T-helper 1 cell treated with Interleukin-12 subunit alpha and Interleukin-12 subunit beta and Interleukin-4 antibody, amounts not matched to agents 30 μg/mL and 1 μg/mL, for 36 hours (primary cell): ENCODE results near the gene LAD1.

ENCODE experiments used
- H3K27ac Mint-ChIP-seq: one replicate; pipeline ENCODE4 v1.8.0; 2021; ENCODE audit warnings: mild to moderate bottlenecking, mixed read lengths
- H3K27me3 Mint-ChIP-seq: one replicate; pipeline ENCODE4 v1.8.0; 2021; ENCODE audit warnings: low read depth, mixed read lengths
- H3K36me3 Mint-ChIP-seq: one replicate; pipeline ENCODE4 v1.8.0; 2021; ENCODE audit warnings: low read depth, mixed read lengths
- H3K4me1 Mint-ChIP-seq: one replicate; pipeline ENCODE4 v1.8.0; 2021; ENCODE audit warnings: low read depth, mixed read lengths
- H3K4me3 Mint-ChIP-seq: one replicate; pipeline ENCODE4 v1.8.0; 2021; ENCODE audit warnings: mild to moderate bottlenecking, moderate library complexity, mixed read lengths
- H3K9me3 Mint-ChIP-seq: one replicate; pipeline ENCODE4 v1.8.0; 2021; ENCODE audit warnings: mixed read lengths

LAD1 gene

DNA sequence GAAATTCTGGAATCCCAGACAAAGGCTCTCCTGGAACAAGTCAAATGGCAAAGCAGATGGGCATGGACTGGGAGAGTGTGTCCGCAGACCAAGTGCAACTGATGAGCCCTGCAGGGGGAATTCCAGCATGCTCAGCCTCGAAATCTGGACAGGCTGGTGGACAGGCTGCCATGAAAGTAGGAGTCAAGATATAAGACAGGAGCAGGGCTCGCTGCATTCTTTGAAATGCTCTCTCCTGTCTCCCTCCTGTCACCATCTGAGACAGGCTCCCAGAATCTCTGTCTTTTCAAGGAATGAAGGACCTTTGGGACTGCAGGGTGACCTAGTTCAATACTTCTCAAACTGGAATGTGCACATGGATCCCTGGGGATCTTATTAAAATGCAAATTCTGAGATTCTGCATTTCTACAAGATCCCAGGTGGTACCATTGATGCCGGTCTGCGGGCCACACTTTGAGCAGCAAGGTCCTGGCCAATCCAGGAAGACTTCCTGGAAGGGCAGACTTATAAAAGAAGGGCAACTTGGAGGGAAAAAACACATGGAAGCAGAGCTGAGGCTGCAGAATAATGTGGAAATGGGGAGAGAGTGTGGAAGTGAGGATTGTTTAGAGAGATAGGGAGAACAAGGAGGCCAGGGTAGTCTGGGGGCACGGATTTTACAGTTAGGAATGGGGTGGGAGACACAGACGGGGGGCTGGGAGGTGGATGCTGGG, 51.5 kb downstream of the LAD1 start:
- Mint-ChIP-seq H3K4me3 (no peak overlapping the region), H3K27ac (no peak overlapping the region), H3K27me3 (peaks cover 23% of the 10 kb centered on the region), H3K36me3 (no peaks in the 10 kb centered on the region), H3K4me1 (no peaks in the 10 kb centered on the region), H3K9me3 (no peaks in the 10 kb centered on the region)

DNA sequence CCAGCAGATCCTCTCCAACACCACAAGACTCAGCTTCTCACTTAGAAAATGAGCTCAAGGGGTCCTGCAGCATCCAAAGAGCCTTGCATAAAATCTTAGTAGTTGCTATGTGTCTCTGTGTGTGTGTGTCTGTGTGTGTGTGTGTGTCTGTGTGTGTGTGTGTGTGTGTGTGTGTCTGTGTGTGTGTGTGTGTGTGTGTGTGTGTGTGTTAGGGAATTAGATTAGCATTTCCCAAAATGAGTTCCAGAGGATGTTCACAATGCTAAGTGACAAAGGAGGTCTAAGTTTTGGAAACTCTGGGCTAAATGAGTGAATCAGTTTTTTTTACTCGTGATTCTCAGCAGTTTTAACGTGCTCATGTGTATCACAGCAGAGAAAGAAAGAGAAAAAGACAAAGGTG, 52.1 kb downstream of the LAD1 start:
- Mint-ChIP-seq H3K27me3 (peaks cover 23% of the 10 kb centered on the region), H3K9me3 (no peaks in the 10 kb centered on the region), H3K36me3 (no peaks in the 10 kb centered on the region), H3K4me1 (no peaks in the 10 kb centered on the region), H3K4me3 (no peak overlapping the region), H3K27ac (no peak overlapping the region)

DNA sequence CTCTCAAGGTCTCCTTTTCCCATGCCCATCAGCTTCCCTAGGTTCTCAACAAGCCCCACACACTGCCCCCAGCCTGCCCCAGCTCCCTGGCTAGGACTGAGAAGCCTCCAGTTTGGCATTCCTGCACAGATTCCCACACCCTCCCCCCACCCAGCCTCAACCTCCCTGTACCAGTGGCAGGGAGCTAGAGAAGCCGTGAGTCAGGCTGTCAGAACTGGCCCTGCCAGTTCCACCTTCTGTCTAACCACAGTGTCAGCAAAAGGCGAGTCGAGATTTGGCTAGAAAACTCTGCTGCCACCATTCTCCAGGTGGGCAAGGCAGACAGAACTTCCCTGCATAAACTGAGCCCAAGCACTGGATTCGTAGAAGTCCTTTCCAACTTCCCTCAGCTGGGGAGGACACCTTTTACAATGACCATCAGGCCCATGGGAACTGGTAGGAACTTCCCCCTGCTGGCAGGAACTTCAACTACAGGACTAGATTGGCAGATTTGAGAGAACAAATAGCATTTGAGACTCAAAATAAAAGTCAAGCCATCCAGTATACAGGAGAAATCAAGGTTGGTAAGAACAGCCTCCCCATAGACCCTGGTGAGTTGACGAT, 52.7 kb downstream of the LAD1 start:
- H3K9me3 Mint-ChIP-seq: no peaks in the 10 kb centered on the region
- H3K4me3 Mint-ChIP-seq: no peak overlapping the region
- no peak overlapping the region for H3K27ac Mint-ChIP-seq
- no peaks in the 10 kb centered on the region for H3K4me1 Mint-ChIP-seq
- H3K36me3 Mint-ChIP-seq: no peaks in the 10 kb centered on the region
- peaks cover 24% of the 10 kb centered on the region for H3K27me3 Mint-ChIP-seq

DNA sequence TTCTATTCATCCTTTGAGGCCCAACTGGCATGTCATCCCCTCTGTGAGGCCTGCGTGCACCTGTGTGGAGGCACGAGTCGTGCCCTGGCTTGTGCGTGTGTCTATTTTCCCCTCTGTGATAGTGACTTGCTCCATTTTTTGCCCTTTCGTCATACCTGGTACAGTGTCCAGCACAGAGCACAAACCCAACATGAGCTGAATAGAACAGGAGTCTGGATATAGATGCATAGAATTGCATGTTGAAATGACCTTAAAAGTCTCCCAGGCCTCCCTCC, 54.1 kb downstream of the LAD1 start:
- H3K27me3 Mint-ChIP-seq: peaks cover 22% of the 10 kb centered on the region
- no peaks in the 10 kb centered on the region for H3K9me3 Mint-ChIP-seq
- no peaks in the 10 kb centered on the region for H3K36me3 Mint-ChIP-seq
- H3K4me1 Mint-ChIP-seq: no peaks in the 10 kb centered on the region
- H3K4me3 Mint-ChIP-seq: no peak overlapping the region
- no peak overlapping the region for H3K27ac Mint-ChIP-seq

DNA sequence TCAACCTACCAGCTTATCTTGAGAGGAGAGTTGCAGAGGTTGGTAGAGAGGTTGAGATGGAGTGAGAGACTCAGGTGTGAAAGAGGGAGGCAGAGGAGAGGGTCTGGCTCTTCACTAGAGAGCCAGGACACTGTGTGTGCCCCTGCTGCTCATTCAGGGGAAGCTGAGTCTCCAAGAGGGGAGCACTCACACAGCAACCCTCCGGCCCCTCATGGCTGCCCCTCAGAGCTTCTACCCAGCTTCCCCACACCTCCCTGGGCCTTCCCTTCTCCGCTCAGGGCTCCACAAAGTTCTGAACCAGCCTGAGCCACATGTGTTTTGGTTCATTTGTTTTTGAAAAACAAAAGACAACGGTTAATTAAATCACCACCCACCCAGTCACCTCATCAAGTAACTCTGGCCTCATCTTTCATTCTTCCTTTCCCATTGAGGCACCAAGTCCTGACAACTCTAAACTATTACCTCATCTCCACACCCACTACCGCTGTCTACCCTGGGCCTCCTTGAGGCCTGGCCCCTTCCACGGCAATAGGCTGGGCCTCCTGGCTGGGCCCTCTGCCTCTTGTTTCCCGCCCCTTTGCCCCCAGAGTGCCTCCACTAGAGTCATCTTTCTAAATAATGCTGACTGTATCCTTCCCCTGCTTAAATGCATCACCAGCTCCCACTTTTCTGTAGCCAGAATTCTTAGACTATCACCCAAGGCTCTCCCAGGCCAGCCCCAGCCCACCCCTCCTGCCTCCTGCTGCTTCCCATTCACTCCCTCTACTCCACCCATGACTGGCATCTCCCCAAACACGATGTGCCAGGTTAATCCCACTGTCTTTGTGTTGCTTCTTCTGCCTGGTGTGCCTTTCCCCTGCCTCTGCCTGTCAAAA, 54.7 kb downstream of the LAD1 start:
- no peaks in the 10 kb centered on the region for H3K9me3 Mint-ChIP-seq
- no peak overlapping the region for H3K4me3 Mint-ChIP-seq

DNA sequence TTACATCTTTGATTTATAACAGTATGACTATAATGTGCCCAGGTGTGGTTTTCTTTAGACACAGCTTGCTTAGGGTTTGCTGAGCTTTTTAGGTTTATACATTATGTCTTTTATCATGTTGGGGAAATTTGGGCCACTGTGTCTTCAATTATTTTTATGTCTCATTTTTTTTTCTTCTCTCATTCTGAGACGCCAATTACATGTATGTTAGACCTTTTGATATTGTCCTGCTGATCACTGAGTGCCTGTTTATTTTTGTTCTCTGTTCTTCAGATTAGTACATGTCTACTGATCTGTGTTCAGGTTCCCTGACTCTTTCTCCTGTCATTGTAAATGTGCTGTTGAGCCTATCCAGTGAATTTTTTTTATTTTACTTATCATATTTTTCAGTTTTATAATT, 57.7 kb downstream of the LAD1 start:
- H3K27me3 Mint-ChIP-seq: peaks cover 14% of the 10 kb centered on the region
- H3K27ac Mint-ChIP-seq: no peak overlapping the region
- no peak overlapping the region for H3K4me3 Mint-ChIP-seq
- no peaks in the 10 kb centered on the region for H3K36me3 Mint-ChIP-seq
- no peaks in the 10 kb centered on the region for H3K4me1 Mint-ChIP-seq
- no peaks in the 10 kb centered on the region for H3K9me3 Mint-ChIP-seq

More for the DNA sequence above, 54.7 kb downstream of the LAD1 start:
- Mint-ChIP-seq H3K36me3 (no peaks in the 10 kb centered on the region), H3K27ac (no peak overlapping the region), H3K4me1 (no peaks in the 10 kb centered on the region), H3K27me3 (peaks cover 24% of the 10 kb centered on the region)

DNA sequence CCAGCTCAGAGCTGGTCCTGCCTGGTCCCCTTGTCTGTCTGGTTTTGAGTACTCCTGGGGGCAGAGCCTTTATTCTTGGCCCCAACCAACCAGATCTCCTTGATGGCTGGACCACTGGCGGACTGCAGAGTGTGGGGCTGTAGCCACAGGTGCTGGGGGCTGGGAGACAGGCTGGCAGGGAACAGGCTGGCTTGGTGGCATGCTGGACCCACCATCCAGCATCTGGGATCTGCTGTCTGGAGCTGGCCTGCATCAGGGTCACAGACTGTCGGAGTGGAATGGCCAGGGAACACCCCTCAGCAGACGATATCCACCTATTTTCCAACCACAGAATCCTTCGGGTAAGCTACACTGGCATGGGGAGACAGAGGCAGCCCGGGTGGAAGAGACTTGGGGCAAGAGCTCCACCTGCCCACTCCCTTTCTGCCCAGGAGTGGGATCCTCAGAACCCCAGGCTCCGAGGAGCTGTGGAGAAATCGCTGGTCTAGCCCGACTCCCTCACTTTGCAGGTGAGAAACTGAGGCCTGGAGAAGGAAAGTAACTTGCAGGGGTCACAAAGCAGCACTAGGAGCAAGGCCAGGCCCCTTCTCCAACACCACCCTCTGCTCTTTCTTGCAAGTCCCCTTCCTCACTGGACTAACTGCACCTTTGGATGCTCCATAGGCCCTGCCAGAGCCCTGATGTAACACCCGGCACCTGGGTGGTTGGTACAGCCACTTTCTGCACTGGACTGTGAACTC, 62.2 kb downstream of the LAD1 start:
- Mint-ChIP-seq H3K4me1 (no peaks in the 10 kb centered on the region), H3K36me3 (no peaks in the 10 kb centered on the region), H3K9me3 (no peaks in the 10 kb centered on the region), H3K27ac (no peak overlapping the region), H3K4me3 (no peak overlapping the region), H3K27me3 (peaks cover 14% of the 10 kb centered on the region)

DNA sequence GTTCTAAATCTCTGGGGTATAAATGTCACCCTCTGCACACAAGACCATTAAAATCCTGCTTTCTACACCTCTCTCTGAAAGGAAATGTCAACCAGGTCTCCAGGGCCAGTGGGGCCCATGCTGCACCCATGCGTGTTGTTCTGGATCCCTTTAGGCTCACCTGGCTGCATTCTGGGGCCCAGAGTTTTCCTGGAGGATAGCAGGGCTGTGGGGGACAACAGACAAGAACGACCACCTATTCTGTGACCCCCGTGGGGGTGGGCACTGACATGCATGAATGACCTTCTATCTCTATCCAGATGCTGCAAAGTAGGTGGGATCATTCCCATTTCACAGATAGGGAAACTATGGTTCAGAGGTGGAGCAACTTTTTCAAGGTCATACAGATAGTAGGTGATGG, 63.2 kb downstream of the LAD1 start:
- peaks cover 8% of the 10 kb centered on the region for H3K27me3 Mint-ChIP-seq
- H3K4me1 Mint-ChIP-seq: no peaks in the 10 kb centered on the region
- no peaks in the 10 kb centered on the region for H3K36me3 Mint-ChIP-seq
- H3K9me3 Mint-ChIP-seq: no peaks in the 10 kb centered on the region
- no peak overlapping the region for H3K27ac Mint-ChIP-seq
- no peak overlapping the region for H3K4me3 Mint-ChIP-seq

DNA sequence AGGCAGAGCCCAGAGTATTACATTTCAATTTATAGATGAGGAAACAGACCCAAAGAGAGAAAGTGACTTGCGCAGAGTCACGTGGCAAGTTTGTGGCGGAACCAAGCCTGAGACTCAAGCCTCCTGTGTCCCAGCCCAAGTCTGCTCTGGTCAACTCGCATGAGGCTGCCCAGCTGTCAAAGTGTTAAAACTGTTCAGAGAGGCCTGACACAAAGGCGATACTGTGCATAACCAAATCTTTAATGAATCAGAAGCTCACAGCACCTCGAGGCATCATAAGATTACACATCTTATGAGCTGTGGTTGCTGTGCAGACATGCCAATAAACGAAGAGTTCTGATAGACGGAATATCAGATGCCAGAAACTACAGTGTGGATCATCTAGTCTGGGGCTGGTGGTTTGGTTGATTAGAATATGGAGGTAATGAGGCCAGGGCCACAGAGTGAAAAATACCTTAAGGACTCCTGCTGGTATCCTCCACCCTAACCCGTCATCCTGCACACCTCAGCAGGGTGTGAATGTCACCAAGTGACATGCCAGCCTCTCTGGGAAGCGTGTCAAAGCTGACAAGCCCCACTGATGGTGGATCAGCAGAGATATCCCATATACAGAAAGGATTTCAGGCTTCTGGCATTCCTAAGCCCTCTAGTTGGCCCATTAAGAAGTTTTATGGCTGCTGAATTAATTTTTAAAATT, 63.8 kb downstream of the LAD1 start:
- H3K27me3 Mint-ChIP-seq: peaks cover 7% of the 10 kb centered on the region
- no peaks in the 10 kb centered on the region for H3K36me3 Mint-ChIP-seq
- no peak overlapping the region for H3K4me3 Mint-ChIP-seq
- no peaks in the 10 kb centered on the region for H3K4me1 Mint-ChIP-seq
- no peak overlapping the region for H3K27ac Mint-ChIP-seq
- H3K9me3 Mint-ChIP-seq: no peaks in the 10 kb centered on the region

DNA sequence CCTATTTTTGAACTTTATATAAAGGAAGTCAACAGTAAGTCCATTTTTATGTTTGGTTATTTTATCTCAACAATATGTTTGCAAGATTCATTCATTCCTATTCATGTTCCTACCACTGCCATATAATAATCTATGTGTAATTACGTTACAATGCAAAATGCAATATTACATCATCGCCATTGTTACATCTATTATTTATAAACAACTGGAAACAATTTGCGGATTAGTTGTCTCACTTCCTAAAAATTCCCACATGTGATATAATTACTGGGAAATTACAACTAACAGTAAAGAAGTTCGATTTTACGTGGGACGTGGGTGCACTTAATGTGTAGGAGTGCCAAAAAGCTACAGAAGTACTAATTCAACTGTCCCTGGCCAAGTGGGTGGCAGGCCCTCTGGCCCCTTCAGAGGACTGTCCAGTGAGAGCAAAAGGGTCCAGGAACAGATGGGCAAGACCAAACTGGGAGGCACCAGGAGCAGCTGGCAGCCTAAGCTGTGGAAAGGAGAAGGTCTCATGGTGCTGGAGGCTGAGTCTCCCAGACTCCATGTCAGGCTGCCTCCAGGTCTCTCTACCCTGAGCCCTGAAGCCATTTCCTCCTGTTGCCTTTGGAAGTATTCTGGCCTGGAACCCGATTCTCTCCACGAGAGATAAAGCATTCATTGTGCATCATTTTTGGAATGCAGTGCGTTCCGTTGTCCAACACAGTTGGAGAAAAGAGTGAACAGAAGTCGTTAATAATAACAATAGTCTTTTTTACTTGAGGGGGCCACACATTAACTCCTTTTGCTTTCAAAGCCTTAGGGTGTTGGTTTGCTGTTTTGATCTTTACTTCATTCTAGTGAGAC, 64.6 kb downstream of the LAD1 start:
- no peak overlapping the region for H3K27ac Mint-ChIP-seq
- H3K4me3 Mint-ChIP-seq: no peak overlapping the region
- H3K36me3 Mint-ChIP-seq: no peaks in the 10 kb centered on the region
- H3K9me3 Mint-ChIP-seq: no peaks in the 10 kb centered on the region
- H3K27me3 Mint-ChIP-seq: peaks cover 5% of the 10 kb centered on the region
- H3K4me1 Mint-ChIP-seq: no peaks in the 10 kb centered on the region

DNA sequence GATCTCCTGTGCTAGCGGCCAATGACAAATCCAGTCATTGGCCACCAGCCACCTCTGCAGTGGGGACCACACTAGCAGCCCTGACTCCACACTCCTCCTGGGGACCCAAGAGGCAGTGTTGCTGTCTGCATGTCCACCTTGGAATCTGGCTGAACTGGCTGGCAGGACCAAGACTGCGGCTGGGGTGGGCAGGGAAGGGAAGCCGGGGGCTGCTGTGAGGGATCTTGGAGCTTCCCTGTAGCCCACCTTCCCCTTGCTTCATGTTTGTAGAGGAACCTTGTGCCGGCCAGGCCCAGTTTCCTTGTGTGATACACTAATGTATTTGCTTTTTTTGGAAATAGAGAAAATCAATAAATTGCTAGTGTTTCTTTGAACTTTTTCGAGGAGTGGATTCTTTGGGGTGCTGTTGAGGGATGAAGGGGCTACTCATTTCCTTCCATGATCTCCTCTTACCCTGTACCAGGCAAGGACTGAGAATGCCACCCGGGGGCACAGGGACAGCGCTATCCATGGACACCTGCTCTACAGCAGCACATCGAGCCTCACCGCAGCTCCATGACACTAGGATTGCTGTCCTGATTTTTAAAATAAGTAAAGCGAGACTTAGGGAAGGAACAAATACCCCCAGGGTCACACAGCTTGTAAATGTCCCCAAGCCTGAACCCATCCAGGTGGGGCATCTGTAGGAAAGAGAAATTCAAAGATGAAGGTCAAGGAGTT, 66.3 kb downstream of the LAD1 start:
- Mint-ChIP-seq H3K4me1 (no peaks in the 10 kb centered on the region), H3K36me3 (no peaks in the 10 kb centered on the region), H3K27ac (no peak overlapping the region), H3K27me3 (no peaks in the 10 kb centered on the region), H3K9me3 (no peaks in the 10 kb centered on the region), H3K4me3 (no peak overlapping the region)

DNA sequence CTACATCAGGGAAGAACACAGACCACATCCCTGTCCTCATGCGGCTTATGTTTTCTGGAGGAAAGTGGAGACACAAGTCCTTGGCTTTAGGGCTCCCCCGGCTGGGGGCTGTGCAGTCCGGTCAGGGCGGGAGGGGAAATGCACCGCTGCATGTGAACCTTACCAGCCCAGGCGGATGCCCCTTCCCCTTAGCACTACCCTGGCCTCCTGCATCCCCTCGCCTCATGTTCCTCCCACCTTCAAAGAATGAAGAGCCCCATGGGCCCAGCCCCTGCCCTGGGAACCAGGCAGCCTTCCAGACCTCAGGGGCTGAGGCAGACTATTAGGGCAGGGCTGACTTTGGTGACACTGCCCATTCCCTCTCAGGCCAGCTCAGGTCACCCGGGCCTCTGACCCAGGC, 67.1 kb downstream of the LAD1 start:
- H3K4me1 Mint-ChIP-seq: no peaks in the 10 kb centered on the region
- no peak overlapping the region for H3K27ac Mint-ChIP-seq
- H3K9me3 Mint-ChIP-seq: no peaks in the 10 kb centered on the region
- no peaks in the 10 kb centered on the region for H3K27me3 Mint-ChIP-seq
- H3K36me3 Mint-ChIP-seq: no peaks in the 10 kb centered on the region
- H3K4me3 Mint-ChIP-seq: no peak overlapping the region

DNA sequence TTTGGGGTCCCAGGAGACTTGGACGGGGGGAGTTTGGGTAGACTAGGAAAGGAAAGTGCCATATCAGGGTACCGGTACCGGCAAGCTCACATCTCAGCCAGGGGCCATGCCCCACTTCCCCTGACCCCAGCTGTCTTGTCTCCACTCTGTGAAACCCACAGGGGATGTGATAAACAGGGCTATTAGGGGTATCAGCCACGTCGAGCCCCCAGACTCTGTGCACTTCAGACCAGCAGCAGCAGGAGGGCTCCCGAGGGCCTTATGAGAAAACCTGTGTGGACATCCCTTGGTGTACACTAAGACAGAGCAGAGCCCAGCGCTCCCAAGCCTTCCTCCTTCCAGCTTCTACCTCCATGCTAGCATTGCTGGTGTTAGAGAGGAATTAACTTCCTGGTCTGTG, 68.0 kb downstream of the LAD1 start:
- no peaks in the 10 kb centered on the region for H3K4me1 Mint-ChIP-seq
- H3K27ac Mint-ChIP-seq: no peak overlapping the region
- H3K4me3 Mint-ChIP-seq: no peak overlapping the region
- H3K9me3 Mint-ChIP-seq: no peaks in the 10 kb centered on the region
- H3K27me3 Mint-ChIP-seq: peaks cover 4% of the 10 kb centered on the region
- H3K36me3 Mint-ChIP-seq: no peaks in the 10 kb centered on the region
